ENCODE data around the gene LRRC26.

DNA sequence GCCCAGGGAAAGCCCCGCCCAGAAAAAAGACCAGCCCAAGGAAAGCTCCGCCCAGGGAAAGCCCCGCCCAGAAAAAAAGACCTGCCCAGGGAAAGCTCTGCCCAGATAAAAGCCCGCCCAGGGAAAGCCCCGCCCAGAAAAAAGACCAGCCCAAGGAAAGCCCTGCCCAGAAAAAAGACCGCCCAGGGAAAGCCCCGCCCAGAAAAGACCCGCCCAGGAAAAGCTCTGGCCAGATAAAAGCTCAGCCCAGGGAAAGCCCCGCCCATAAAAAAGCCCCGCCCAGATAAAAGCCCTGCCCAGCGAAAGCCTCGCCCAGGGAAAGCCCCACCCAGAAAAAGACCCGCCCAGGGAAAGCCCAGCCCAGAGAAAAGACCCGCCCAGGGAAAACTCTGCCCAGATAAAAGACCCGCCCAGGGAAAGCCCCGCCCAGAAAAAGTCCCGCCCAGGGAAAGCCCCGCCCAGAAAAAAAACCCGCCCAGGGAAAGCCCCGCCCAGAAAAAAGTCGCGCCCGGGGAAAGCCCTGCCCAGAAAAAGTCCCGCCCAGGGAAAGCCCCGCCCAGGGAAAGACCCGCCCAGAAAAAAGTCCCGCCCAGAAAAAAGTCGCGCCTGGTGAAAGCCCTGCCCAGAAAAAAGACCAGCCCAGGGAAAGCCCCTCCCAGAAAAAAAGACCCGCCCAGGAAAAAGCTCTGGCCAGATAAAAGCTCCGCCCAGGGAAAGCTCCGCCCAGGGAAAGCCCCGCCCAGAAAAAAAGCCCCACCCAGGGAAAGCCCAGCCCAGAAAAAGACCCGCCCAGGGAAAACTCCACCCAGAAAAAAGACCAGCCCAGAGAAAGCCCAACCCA, 19.0 kb downstream of the LRRC26 start:
- TF ChIP-seq, protein P1, sequence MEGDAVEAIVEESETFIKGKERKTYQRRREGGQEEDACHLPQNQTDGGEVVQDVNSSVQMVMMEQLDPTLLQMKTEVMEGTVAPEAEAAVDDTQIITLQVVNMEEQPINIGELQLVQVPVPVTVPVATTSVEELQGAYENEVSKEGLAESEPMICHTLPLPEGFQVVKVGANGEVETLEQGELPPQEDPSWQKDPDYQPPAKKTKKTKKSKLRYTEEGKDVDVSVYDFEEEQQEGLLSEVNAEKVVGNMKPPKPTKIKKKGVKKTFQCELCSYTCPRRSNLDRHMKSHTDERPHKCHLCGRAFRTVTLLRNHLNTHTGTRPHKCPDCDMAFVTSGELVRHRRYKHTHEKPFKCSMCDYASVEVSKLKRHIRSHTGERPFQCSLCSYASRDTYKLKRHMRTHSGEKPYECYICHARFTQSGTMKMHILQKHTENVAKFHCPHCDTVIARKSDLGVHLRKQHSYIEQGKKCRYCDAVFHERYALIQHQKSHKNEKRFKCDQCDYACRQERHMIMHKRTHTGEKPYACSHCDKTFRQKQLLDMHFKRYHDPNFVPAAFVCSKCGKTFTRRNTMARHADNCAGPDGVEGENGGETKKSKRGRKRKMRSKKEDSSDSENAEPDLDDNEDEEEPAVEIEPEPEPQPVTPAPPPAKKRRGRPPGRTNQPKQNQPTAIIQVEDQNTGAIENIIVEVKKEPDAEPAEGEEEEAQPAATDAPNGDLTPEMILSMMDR (IDR thresholded peaks at IDR 0.05; ENCODE audit: extremely low read depth in 1 of 2, insufficient read depth in 1 of 2, low read depth in 1 of 2, low read length in 2 of 2) = no peak
- no peak for TF ChIP-seq POLR2A (IDR thresholded peaks at IDR 0.05; ENCODE audit: low read depth, low read length)
- TF ChIP-seq, protein P2, sequence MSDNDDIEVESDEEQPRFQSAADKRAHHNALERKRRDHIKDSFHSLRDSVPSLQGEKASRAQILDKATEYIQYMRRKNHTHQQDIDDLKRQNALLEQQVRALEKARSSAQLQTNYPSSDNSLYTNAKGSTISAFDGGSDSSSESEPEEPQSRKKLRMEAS (IDR thresholded peaks at IDR 0.05; ENCODE audit: insufficient read depth, insufficient read length) = no peak
- TF ChIP-seq EZH2 (IDR thresholded peaks at IDR 0.05; ENCODE audit: borderline replicate concordance, low read depth, low read length, severe bottlenecking) = no peak

All from endothelial cell of umbilical vein (primary cell).